ENCODE results near the gene DYNC1LI2.
"Not testable (repeated sequence)": the region's sequence is repeated elsewhere in the genome, so short reads cannot be mapped to it uniquely, and the experiment has no call there.

The DYNC1LI2 gene

DNA sequence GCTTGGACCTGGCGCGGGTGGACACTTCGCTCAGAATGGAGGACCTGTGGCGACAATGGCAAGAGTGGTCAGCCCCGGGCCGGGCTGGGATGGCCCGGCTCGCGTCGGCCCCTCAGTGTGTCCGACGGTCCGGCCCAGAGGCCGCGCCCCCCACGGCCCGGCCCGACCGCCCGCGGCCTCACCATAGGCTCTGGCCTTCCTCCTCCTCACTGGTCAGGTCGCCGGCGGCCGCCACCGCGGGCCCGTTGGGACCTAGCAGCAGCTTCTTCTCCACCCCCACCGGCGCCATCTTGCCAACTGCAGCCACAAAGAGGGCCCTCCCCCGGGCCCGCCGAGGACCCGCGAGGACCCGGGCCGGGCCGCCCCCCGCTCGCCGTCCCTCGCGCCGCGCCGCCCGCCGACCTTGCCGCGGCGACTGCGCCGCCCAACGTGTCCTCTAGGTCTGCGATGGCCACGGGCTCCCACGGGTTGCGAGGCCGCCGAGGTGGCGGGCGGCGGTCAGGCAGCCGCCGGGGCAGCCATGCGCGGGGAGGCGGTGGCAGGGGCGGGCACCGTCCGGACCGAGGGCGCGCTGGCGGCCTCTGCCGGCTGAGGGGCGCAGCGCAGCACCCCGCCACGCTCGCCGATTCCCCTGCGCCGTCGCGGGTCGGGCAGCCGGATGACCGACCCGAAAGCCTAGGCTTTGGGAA, at the start of gene DYNC1LI2:
TSS of gene DYNC1LI2 (minus strand) at position 307 of the 689 bp plus-strand sequence. CDS start at position 289, 18 bp downstream.
- in situ Hi-C loops (cut with HindIII; ENCODE audit: low pct_unique_long_range_greater_than_20kb, low sequenced_read_pairs) = no loop called here
- peak; percentile 69 to 70 for DNase-seq (ENCODE audit: low read depth in 1 of 2, low spot score in 1 of 2)
- no peak for TF ChIP-seq JUND (IDR thresholded peaks at IDR 0.05; ENCODE audit: low read depth)

DNA sequence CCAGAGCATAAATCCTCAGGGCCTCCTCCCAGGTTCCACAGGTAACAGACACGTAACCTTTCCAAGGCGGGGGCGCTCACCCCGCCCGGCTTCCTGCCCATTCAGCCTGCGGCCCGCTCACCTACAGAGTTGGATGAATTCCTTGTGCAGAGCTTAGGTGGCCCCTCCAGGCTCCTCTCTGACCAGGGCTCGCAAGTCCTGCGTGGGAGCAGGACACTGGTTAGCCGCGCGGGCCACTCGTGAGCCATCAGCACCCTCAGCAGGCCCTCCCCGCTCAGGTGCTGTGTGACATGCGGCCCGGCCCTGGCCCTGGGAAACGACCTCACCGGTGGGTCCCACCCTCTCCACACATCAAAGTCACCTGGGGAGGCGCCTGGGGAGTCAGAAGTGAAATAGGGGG, 49.4 kb upstream of the DYNC1LI2 start:
- TF ChIP-seq JUND (IDR thresholded peaks at IDR 0.05; ENCODE audit: low read depth) = no peak
- no peak for DNase-seq (ENCODE audit: low read depth in 1 of 2, low spot score in 1 of 2)

GRCh38 chr16:66798161-66798560, 46.8 kb upstream of the DYNC1LI2 start:
- no peak for DNase-seq (ENCODE audit: low read depth in 1 of 2, low spot score in 1 of 2)
- in situ Hi-C loops (cut with HindIII; ENCODE audit: low pct_unique_long_range_greater_than_20kb, low sequenced_read_pairs) = no loop called here
- no peak for TF ChIP-seq JUND (IDR thresholded peaks at IDR 0.05; ENCODE audit: low read depth)

More for the DNA sequence above, 49.4 kb upstream of the DYNC1LI2 start:
- in situ Hi-C loops (cut with HindIII; ENCODE audit: low pct_unique_long_range_greater_than_20kb, low sequenced_read_pairs) = no loop called here

- DNase-seq (ENCODE audit: low read depth in 1 of 2, low spot score in 1 of 2); in situ Hi-C loops (cut with HindIII; ENCODE audit: low pct_unique_long_range_greater_than_20kb, low sequenced_read_pairs): not testable (repeated sequence)
These were observed 42.6 kb upstream of the DYNC1LI2 start for GRCh38 chr16:66793984-66794383.

- TF ChIP-seq JUND (IDR thresholded peaks at IDR 0.05; ENCODE audit: low read depth) = no peak
- in situ Hi-C loops (cut with HindIII; ENCODE audit: low pct_unique_long_range_greater_than_20kb, low sequenced_read_pairs) = no loop called here
- DNase-seq (ENCODE audit: low read depth in 1 of 2, low spot score in 1 of 2) = no peak
These were observed 38.8 kb upstream of the DYNC1LI2 start for GRCh38 chr16:66790130-66790733.

GRCh38 chr16:66787427-66787826, 36.0 kb upstream of the DYNC1LI2 start:
- no peak for TF ChIP-seq JUND (IDR thresholded peaks at IDR 0.05; ENCODE audit: low read depth)
- no peak for DNase-seq (ENCODE audit: low read depth in 1 of 2, low spot score in 1 of 2)
- in situ Hi-C loops (cut with HindIII; ENCODE audit: low pct_unique_long_range_greater_than_20kb, low sequenced_read_pairs) = no loop called here

GRCh38 chr16:66786551-66786950, 35.1 kb upstream of the DYNC1LI2 start:
- in situ Hi-C loops (cut with HindIII; ENCODE audit: low pct_unique_long_range_greater_than_20kb, low sequenced_read_pairs) = no loop called here
- no peak for TF ChIP-seq JUND (IDR thresholded peaks at IDR 0.05; ENCODE audit: low read depth)
- no peak for DNase-seq (ENCODE audit: low read depth in 1 of 2, low spot score in 1 of 2)

DNA sequence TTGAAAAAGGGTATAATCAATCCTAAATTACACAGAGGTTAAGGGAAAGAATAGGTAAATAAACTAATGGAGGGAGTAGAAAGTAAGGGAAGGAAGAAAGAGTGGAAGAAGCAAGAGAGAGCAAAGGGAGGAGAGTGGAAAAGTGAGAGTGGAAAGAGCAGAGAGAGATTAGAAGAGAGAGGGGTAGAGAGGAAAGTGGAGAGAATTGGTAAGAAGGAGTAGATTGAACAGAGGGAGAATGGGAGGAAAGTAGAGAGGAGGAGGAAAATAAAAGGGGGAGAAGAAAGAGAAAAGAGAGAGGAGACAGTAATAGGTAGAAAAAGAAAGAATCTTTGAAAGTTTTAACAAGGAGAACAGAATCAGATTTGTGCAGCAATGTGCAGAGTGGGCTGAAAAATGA, 25.0 kb upstream of the DYNC1LI2 start:
- in situ Hi-C loops (cut with HindIII; ENCODE audit: low pct_unique_long_range_greater_than_20kb, low sequenced_read_pairs) = no loop called here
- no peak for TF ChIP-seq JUND (IDR thresholded peaks at IDR 0.05; ENCODE audit: low read depth)
- no peak for DNase-seq (ENCODE audit: low read depth in 1 of 2, low spot score in 1 of 2)

GRCh38 chr16:66774981-66775380, 23.6 kb upstream of the DYNC1LI2 start:
- in situ Hi-C loops (cut with HindIII; ENCODE audit: low pct_unique_long_range_greater_than_20kb, low sequenced_read_pairs) = no loop called here
- no peak for TF ChIP-seq JUND (IDR thresholded peaks at IDR 0.05; ENCODE audit: low read depth)
- DNase-seq (ENCODE audit: low read depth in 1 of 2, low spot score in 1 of 2) = no peak

GRCh38 chr16:66758086-66758485, 6.7 kb upstream of the DYNC1LI2 start:
- no peak for DNase-seq (ENCODE audit: low read depth in 1 of 2, low spot score in 1 of 2)
- TF ChIP-seq JUND (IDR thresholded peaks at IDR 0.05; ENCODE audit: low read depth) = no peak
- in situ Hi-C loops (cut with HindIII; ENCODE audit: low pct_unique_long_range_greater_than_20kb, low sequenced_read_pairs) = no loop called here

DNA sequence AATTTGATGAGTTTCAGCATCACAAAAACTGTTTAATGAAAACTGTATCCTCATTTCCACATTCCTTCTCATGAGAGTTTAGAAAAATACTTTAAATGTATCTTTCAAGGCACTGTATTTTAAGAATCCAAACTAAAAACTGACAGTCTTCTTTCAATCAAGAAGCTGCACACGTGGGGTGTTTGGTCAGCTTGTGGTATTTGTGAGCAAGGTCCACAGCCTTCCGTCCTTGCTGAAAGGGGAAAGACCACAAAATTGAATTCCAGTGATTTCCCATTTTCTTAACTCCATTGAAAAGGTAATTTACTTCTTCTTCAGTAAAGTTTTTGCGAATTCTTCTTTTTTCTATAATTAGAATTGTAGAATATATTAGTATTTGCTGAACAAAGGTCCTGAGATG, 3.4 kb upstream of the DYNC1LI2 start:
- TF ChIP-seq JUND (IDR thresholded peaks at IDR 0.05; ENCODE audit: low read depth) = no peak
- in situ Hi-C loops (cut with HindIII; ENCODE audit: low pct_unique_long_range_greater_than_20kb, low sequenced_read_pairs) = no loop called here
- no peak for DNase-seq (ENCODE audit: low read depth in 1 of 2, low spot score in 1 of 2)

DNA sequence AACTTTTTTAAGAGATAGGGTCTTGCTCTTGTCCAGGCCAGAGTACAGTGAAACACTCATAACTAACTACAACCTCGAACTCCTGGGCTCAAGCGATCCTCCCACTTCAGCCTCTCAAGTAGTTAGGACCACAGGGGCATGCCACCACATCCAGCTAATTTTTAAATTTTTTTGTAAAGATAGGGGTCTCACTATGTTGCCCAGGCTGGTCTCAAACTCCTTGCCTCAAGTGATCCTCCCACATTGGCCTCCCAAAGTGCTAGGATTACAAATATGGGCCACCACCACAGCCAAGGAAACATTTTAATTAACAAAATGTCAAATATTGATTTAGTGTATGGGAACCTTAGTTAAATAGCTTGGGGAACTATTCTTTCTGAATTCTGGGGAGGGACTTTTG, 2.8 kb upstream of the DYNC1LI2 start:
- TF ChIP-seq JUND (IDR thresholded peaks at IDR 0.05; ENCODE audit: low read depth) = no peak
- no peak for DNase-seq (ENCODE audit: low read depth in 1 of 2, low spot score in 1 of 2)
- in situ Hi-C loops (cut with HindIII; ENCODE audit: low pct_unique_long_range_greater_than_20kb, low sequenced_read_pairs) = no loop called here

- TF ChIP-seq JUND (IDR thresholded peaks at IDR 0.05; ENCODE audit: low read depth) = no peak
- in situ Hi-C loops (cut with HindIII; ENCODE audit: low pct_unique_long_range_greater_than_20kb, low sequenced_read_pairs) = no loop called here
- DNase-seq (ENCODE audit: low read depth in 1 of 2, low spot score in 1 of 2) = no peak
These were observed 1.5 kb upstream of the DYNC1LI2 start for GRCh38 chr16:66752958-66753357.

DNA sequence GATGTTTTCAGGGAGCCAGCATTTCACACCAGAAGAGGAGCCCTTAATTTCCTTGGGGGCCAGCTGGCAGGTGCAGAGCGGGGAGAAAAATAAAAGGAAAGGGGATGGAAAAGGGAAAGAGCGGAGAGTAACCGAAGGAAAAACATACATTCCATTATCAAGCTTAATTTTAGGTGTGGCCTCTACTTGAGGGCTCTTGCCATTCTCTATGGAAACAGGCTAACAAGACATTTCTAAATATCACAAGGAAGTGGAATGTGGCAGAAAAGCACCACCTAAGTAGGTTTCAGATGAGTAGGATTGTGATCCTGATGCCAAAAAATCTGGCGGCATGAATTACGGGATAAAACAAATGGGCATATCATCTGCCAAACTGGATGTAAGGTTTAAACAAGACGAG, 970 bp upstream of the DYNC1LI2 start:
- in situ Hi-C loops (cut with HindIII; ENCODE audit: low pct_unique_long_range_greater_than_20kb, low sequenced_read_pairs) = no loop called here
- no peak for DNase-seq (ENCODE audit: low read depth in 1 of 2, low spot score in 1 of 2)
- no peak for TF ChIP-seq JUND (IDR thresholded peaks at IDR 0.05; ENCODE audit: low read depth)

All from T47D (cell line).